Neutrophil (primary cell): ENCODE data around the gene ADAMTSL4.

Experiments
- H3K27ac ChIP-seq: fragments of 200-600 bp; sonication (generic); 2 replicates; pipeline ENCODE4 v1.5.1; 2016; ENCODE audit warnings: mild to moderate bottlenecking, moderate library complexity
- H3K27me3 ChIP-seq: fragments of 200-600 bp; sonication (generic); 2 replicates; pipeline ENCODE4 v1.6.0; 2016; ENCODE audit warnings: mild to moderate bottlenecking
- H3K36me3 ChIP-seq: fragments of 200-600 bp; sonication (generic); 2 replicates; pipeline ENCODE4 v1.5.1; 2017
- H3K4me1 ChIP-seq, 2 experiments: fragments of 200-600 bp in 1 of 2; sonication (generic) in 1 of 2; 1 replicate in 1 of 2; 2 replicates in 1 of 2; pipeline versions ENCODE4 v1.5.1 to v1.6.1; 2013 to 2016; ENCODE audit warnings: low read depth in 1 of 2, low read length in 1 of 2, mild to moderate bottlenecking in 1 of 2, moderate library complexity in 1 of 2; ENCODE audit not compliant: control insufficient read depth in 1 of 2, insufficient read depth in 1 of 2
- H3K4me3 ChIP-seq, 2 experiments: fragments of 200-600 bp in 1 of 2; sonication (generic) in 1 of 2; 1 replicate in 1 of 2; 2 replicates in 1 of 2; pipeline ENCODE4 v1.5.1; 2013 to 2016; ENCODE audit warnings: low read depth in 1 of 2, low read length in 1 of 2, mild to moderate bottlenecking in 1 of 2, moderate library complexity in 1 of 2
- H3K9me3 ChIP-seq: fragments of 200-600 bp; sonication (generic); 2 replicates; pipeline ENCODE4 v1.5.1; 2016
- TF ChIP-seq, protein P1 (sequence below): fragments of 200-600 bp; sonication (generic); IDR thresholded peaks from 2 replicates; pipeline ENCODE4 v1.5.1; 2016; ENCODE audit warnings: antibody characterized with exemption

Gene ADAMTSL4

DNA sequence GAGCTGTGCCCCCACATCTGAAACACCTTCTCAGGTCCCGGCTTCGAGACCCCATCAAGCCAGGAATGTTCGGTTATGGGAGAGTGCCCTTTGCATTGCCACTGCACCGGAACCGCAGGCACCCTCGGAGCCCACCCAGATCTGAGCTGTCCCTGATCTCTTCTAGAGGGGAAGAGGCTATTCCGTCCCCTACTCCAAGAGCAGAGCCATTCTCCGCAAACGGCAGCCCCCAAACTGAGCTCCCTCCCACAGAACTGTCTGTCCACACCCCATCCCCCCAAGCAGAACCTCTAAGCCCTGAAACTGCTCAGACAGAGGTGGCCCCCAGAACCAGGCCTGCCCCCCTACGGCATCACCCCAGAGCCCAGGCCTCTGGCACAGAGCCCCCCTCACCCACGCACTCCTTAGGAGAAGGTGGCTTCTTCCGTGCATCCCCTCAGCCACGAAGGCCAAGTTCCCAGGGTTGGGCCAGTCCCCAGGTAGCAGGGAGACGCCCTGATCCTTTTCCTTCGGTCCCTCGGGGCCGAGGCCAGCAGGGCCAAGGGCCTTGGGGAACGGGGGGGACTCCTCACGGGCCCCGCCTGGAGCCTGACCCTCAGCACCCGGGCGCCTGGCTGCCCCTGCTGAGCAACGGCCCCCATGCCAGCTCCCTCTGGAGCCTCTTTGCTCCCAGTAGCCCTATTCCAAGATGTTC is 4.3 kb downstream of the ADAMTSL4 start:
- peaks cover 45% of the 10 kb centered on the region for H3K36me3 ChIP-seq
- no peaks in the 10 kb centered on the region for H3K9me3 ChIP-seq
- peak overlapping the region; percentile 90 for H3K27ac ChIP-seq
- H3K4me1 ChIP-seq: peaks cover 55 to 62% of the 10 kb centered on the region in 2 experiments
- TF ChIP-seq, protein P1, sequence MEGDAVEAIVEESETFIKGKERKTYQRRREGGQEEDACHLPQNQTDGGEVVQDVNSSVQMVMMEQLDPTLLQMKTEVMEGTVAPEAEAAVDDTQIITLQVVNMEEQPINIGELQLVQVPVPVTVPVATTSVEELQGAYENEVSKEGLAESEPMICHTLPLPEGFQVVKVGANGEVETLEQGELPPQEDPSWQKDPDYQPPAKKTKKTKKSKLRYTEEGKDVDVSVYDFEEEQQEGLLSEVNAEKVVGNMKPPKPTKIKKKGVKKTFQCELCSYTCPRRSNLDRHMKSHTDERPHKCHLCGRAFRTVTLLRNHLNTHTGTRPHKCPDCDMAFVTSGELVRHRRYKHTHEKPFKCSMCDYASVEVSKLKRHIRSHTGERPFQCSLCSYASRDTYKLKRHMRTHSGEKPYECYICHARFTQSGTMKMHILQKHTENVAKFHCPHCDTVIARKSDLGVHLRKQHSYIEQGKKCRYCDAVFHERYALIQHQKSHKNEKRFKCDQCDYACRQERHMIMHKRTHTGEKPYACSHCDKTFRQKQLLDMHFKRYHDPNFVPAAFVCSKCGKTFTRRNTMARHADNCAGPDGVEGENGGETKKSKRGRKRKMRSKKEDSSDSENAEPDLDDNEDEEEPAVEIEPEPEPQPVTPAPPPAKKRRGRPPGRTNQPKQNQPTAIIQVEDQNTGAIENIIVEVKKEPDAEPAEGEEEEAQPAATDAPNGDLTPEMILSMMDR: no peak
- H3K27me3 ChIP-seq: peaks cover 19% of the 10 kb centered on the region
- H3K4me3 ChIP-seq: peak overlapping the region; percentile 51 to 65

DNA sequence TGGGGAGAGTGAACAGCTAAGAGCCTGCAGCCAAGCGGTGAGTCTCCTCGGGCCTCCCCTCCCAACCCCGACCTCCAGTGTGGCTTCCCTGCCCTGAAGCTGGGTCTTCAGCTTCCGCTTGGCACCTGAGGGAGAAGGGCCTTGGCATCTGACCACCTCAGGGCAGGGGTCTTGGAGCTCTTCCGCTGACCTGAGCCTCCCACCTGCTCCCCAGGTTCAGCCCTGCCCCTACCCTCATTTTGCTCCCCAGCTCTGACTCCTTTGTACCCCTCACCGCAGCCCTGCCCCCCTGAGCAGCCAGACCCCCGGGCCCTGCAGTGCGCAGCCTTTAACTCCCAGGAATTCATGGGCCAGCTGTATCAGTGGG is 4.9 kb downstream of the ADAMTSL4 start:
- peaks cover 50% of the 10 kb centered on the region for H3K36me3 ChIP-seq
- no peak overlapping the region for H3K4me3 ChIP-seq
- H3K27me3 ChIP-seq: peaks cover 15% of the 10 kb centered on the region
- TF ChIP-seq, protein P1: no peak
- no peaks in the 10 kb centered on the region for H3K9me3 ChIP-seq
- H3K4me1 ChIP-seq: peaks cover 58 to 63% of the 10 kb centered on the region in 2 experiments
- peak overlapping the region; percentile 90 for H3K27ac ChIP-seq

DNA sequence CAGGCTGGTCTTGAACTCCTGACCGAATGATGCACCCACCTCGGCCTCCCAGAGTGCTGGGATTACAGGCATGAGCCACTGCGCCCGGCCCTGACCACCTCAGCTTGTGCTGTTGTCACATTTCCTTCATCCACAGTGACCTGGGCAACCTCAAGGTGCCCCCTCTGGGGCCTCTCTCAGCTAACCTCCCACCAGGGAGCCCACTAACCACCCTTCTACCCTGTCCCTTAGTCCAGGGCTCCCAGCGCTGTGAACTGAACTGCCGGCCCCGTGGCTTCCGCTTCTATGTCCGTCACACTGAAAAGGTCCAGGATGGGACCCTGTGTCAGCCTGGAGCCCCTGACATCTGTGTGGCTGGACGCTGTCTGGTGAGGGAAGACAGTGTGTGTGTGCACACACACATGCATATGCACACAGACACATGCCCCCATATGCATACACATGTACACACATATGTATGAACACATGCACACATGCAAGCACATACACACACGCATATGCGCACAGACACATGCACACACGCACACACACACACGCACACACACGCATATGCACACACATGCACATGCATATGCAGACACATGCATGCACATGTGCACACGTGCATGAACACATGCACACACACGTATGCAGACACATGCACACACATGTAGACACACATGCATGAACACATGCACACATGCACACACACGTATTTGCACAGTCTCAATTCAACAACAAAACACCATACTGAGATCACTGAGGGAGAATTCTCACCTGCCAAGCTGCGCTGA is 6.2 kb downstream of the ADAMTSL4 start:
- H3K27ac ChIP-seq: peak overlapping the region; percentile 13
- H3K4me3 ChIP-seq: no peak overlapping the region

DNA sequence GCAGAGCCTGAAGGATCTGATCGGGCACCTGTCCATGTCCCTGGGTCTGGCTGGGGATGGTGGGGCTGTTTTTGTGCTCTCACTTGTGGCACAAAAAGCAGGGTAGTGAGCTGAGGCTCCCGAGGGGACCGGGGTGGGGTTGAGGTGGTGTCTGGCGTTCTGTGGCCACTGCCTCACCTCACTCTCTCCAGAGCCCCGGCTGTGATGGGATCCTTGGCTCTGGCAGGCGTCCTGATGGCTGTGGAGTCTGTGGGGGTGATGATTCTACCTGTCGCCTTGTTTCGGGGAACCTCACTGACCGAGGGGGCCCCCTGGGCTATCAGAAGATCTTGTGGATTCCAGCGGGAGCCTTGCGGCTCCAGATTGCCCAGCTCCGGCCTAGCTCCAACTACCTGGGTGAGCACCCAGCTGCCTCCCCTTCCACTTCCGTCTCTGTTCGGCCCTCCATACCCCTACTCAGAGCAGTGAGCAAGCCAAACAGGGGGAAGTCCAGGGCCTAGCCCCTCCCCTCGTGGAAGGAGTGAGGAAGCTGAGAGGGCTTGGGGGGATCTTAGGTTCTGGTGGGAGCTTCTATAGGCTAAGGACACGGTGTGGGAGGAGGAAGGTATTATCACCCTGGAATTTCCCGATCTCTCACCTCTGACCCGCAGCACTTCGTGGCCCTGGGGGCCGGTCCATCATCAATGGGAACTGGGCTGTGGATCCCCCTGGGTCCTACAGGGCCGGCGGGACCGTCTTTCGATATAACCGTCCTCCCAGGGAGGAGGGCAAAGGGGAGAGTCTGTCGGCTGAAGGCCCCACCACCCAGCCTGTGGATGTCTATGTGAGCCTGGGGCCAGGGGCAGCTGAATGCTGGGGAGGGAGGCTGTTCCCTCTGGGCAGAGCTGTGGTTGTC is 7.0 kb downstream of the ADAMTSL4 start:
- Histone ChIP-seq H3K27me3 (no peaks in the 10 kb centered on the region), H3K4me3 (no peak overlapping the region), H3K4me1 (peaks cover 61 to 64% of the 10 kb centered on the region in 2 experiments), H3K9me3 (no peaks in the 10 kb centered on the region), H3K27ac (peak overlapping the region; percentile 18), H3K36me3 (peaks cover 69% of the 10 kb centered on the region)
- TF ChIP-seq, protein P1: no peak

More for the DNA sequence above, 6.2 kb downstream of the ADAMTSL4 start:
- no peaks in the 10 kb centered on the region for H3K9me3 ChIP-seq
- H3K27me3 ChIP-seq: peaks cover 3% of the 10 kb centered on the region
- peaks cover 61 to 64% of the 10 kb centered on the region in 2 experiments for H3K4me1 ChIP-seq
- TF ChIP-seq, protein P1: no peak
- H3K36me3 ChIP-seq: peaks cover 63% of the 10 kb centered on the region

DNA sequence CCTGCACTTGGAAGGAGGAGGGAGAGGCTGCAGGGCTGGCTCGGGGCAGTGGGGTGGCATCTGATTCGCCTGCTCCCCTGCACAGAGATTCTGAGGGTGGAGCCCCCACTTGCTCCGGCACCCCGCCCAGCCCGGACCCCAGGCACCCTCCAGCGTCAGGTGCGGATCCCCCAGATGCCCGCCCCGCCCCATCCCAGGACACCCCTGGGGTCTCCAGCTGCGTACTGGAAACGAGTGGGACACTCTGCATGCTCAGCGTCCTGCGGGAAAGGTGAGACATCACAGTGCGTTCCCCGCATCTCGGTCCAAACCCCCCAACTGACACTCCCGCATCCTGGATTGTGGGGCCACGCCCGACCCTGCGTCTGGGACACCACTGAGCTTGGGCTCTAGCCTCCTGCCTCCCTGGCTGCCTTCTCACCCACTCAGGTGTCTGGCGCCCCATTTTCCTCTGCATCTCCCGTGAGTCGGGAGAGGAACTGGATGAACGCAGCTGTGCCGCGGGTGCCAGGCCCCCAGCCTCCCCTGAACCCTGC is 7.9 kb downstream of the ADAMTSL4 start:
- Histone ChIP-seq H3K4me1 (peaks cover 60 to 61% of the 10 kb centered on the region in 2 experiments), H3K27ac (no peak overlapping the region), H3K36me3 (peaks cover 76% of the 10 kb centered on the region), H3K27me3 (no peaks in the 10 kb centered on the region), H3K4me3 (no peak overlapping the region), H3K9me3 (no peaks in the 10 kb centered on the region)
- TF ChIP-seq, protein P1: no peak
